Nephron (organoid): ENCODE measurements around the gene CRTC1.

Experiments used
- H3K27ac Mint-ChIP-seq, 3 experiments: 2 replicates each; pipeline ENCODE4 v1.8.0; 2020; ENCODE audit warnings: mixed read lengths in 3 of 3, mild to moderate bottlenecking in 2 of 3, moderate library complexity in 1 of 3
- H3K27me3 Mint-ChIP-seq: 2 replicates; pipeline ENCODE4 v1.8.0; 2021; ENCODE audit warnings: low read depth, mild to moderate bottlenecking, moderate library complexity, mixed read lengths
- H3K36me3 Mint-ChIP-seq: 2 replicates; pipeline ENCODE4 v1.8.0; 2020; ENCODE audit warnings: low read depth, mixed read lengths
- H3K4me1 Mint-ChIP-seq: 2 replicates; pipeline ENCODE4 v1.8.0; 2020; ENCODE audit warnings: mixed read lengths
- H3K4me3 Mint-ChIP-seq, 3 experiments: 2 replicates each; pipeline ENCODE4 v1.8.0; 2020; ENCODE audit warnings: mild to moderate bottlenecking in 3 of 3, mixed read lengths in 3 of 3, moderate library complexity in 2 of 3
- H3K9me3 Mint-ChIP-seq: 2 replicates; pipeline ENCODE4 v1.8.0; 2020; ENCODE audit warnings: mixed read lengths
- CTCF ChIP-seq, 3 experiments: fragments of 200-600 bp; sonication (generic); IDR thresholded peaks; one replicate each; pipeline ENCODE4 v1.5.0; 2021; ENCODE audit warnings: antibody characterized with exemption in 3 of 3; ENCODE audit not compliant: unreplicated experiment in 3 of 3

The CRTC1 gene

GRCh38 chr19:18704054-18704453 is 20.6 kb downstream of the CRTC1 start:
- Mint-ChIP-seq H3K36me3 (no peaks in the 10 kb centered on the region), H3K4me1 (peaks cover 37% of the 10 kb centered on the region), H3K27me3 (no peaks in the 10 kb centered on the region), H3K9me3 (no peaks in the 10 kb centered on the region), H3K27ac (no peak overlapping the region), H3K4me3 (no peak overlapping the region)
- TF ChIP-seq CTCF (IDR thresholded peaks at IDR 0.05; ENCODE audit: unreplicated experiment in 3 of 3), result no peak

DNA sequence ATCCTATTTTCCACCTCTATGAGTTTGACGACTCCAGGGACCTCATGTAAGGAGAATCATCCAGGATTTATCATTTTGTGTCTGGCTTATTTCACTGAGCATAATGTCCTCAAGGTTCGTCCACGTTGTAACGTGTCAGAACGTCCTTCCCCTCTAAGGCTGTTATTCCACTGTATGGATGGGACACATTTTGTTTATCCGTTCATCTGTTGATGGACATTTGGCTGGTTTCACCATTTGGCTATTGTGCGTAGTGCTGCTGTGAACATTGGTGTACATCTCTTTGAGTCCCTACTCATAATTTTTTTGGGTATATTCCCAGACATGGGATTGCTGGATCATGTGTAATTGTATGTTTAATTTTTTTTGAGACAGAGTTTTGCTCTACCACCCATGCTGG is 21.5 kb downstream of the CRTC1 start:
- peak overlapping the region in 1 of 3 experiments; percentile 22 for H3K27ac Mint-ChIP-seq
- no peaks in the 10 kb centered on the region for H3K27me3 Mint-ChIP-seq
- TF ChIP-seq CTCF (IDR thresholded peaks at IDR 0.05; ENCODE audit: unreplicated experiment in 3 of 3), result no peak
- H3K4me1 Mint-ChIP-seq, result peaks cover 32% of the 10 kb centered on the region
- no peaks in the 10 kb centered on the region for H3K9me3 Mint-ChIP-seq
- no peaks in the 10 kb centered on the region for H3K36me3 Mint-ChIP-seq
- H3K4me3 Mint-ChIP-seq, result no peak overlapping the region

DNA sequence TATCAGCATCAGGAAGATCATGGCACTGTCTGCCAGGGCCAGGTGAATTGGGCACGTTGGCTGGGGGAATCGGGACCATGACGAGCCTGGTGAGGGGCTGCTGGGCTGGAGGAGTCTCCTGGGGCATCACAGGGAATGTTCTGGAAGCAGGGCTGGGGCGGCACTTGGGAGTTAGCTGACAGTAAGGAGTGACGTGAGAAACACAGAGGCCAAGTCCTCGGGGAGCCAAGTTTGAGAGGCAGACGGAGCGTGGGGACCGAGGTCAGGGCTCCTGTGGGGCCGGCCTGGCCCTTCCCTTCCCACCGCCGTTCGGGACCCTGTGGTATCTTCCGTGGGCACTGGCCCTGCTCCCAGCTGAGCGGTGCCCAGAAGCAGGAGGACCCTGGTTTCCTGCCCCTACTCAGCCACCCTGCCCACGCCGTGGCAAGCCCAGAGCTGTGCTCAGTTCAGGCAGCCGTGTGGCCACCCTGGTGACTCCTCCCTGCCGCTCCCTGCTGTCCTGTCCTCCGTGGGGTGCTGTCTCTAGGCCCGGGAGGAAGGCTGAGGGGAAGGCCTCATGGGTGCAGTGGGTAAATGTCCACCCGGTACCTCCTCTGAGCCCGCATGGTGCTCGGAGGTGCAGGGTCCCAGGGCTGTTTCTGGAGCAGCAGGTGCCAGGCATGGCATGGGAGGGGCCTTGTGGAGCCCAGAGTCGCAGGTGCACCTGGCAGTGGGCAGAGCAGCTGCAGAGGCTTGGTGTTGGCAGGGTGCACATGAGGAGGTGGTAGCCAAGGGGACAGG is 25.2 kb downstream of the CRTC1 start:
- H3K4me1 Mint-ChIP-seq, result peaks cover 33% of the 10 kb centered on the region
- no peak overlapping the region for H3K4me3 Mint-ChIP-seq
- no peaks in the 10 kb centered on the region for H3K9me3 Mint-ChIP-seq
- H3K27ac Mint-ChIP-seq, result peak overlapping the region in 1 of 3 experiments; percentile 54
- no peaks in the 10 kb centered on the region for H3K36me3 Mint-ChIP-seq
- no peaks in the 10 kb centered on the region for H3K27me3 Mint-ChIP-seq
- TF ChIP-seq CTCF (IDR thresholded peaks at IDR 0.05; ENCODE audit: unreplicated experiment in 3 of 3), result no peak

DNA sequence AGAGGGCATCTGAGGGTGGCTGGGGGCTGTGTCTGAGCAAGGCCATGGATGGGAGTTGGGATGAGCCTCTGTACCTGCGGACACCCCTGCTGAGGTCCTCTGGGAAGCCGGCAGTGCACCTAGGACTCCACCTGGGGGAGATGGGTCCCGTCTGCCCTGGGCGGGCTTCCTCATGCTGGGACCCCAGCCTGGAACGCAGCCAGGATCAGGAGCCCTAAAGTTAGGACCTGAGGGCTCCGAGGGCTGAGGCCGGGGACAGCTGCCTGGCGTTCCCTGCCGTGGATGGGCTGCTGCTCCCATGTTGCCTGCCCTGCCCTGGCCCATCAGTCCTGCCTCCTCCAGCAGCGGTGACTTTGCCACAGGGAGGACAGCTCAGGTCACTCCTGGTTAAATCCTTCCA is 26.1 kb downstream of the CRTC1 start:
- Mint-ChIP-seq H3K4me1 (peaks cover 33% of the 10 kb centered on the region), H3K27ac (no peak overlapping the region), H3K36me3 (no peaks in the 10 kb centered on the region)

GRCh38 chr19:18710186-18710585 is 26.7 kb downstream of the CRTC1 start:
- Mint-ChIP-seq H3K4me1 (peaks cover 27% of the 10 kb centered on the region), H3K4me3 (no peak overlapping the region), H3K9me3 (no peaks in the 10 kb centered on the region), H3K27ac (no peak overlapping the region), H3K27me3 (no peaks in the 10 kb centered on the region), H3K36me3 (peaks cover 2% of the 10 kb centered on the region)
- TF ChIP-seq CTCF (IDR thresholded peaks at IDR 0.05; ENCODE audit: unreplicated experiment in 3 of 3), result no peak

More for the DNA sequence above, 26.1 kb downstream of the CRTC1 start:
- H3K27me3 Mint-ChIP-seq, result no peaks in the 10 kb centered on the region
- H3K9me3 Mint-ChIP-seq, result no peaks in the 10 kb centered on the region
- TF ChIP-seq CTCF (IDR thresholded peaks at IDR 0.05; ENCODE audit: unreplicated experiment in 3 of 3), result no peak
- no peak overlapping the region for H3K4me3 Mint-ChIP-seq
